AG09319 (cell line): ENCODE results near the gene ABCB8.
A peak's percentile ranks its signal among the peaks of the same experiment; 100 is the strongest.

Experiments used
- DNase-seq: peaks from one replicate; pipeline ENCODE4 v3.0.0-alpha.2; 2010; ENCODE audit warnings: low read depth; ENCODE audit errors: extremely low read depth
- CTCF ChIP-seq: IDR thresholded peaks from 2 replicates; pipeline ENCODE4 v1.5.1; 2011; ENCODE audit warnings: low read depth, mild to moderate bottlenecking, inconsistent platforms, low read length, moderate library complexity

Gene ABCB8

GRCh38 chr7:151016942-151017341 lies 11.3 kb upstream of the ABCB8 start:
- no peak for DNase-seq
- TF ChIP-seq CTCF = no peak

- DNase-seq = no peak
- TF ChIP-seq CTCF = no peak
These were observed 10.8 kb upstream of the ABCB8 start for GRCh38 chr7:151017370-151017952.

GRCh38 chr7:151017953-151018420 lies 10.3 kb upstream of the ABCB8 start:
- peak; percentile 94 for TF ChIP-seq CTCF
- DNase-seq = no peak

- DNase-seq = no peak
- TF ChIP-seq CTCF = no peak
These were observed 9.7 kb upstream of the ABCB8 start for GRCh38 chr7:151018421-151019129.

GRCh38 chr7:151019130-151019447 lies 9.2 kb upstream of the ABCB8 start:
- TF ChIP-seq CTCF = no peak

GRCh38 chr7:151020231-151020630 lies 8.0 kb upstream of the ABCB8 start:
- TF ChIP-seq CTCF = no peak
- no peak for DNase-seq

More at GRCh38 chr7:151019130-151019447, 9.2 kb upstream of the ABCB8 start:
- no peak for DNase-seq

- TF ChIP-seq CTCF = no peak
- no peak for DNase-seq
These were observed 5.0 kb upstream of the ABCB8 start for GRCh38 chr7:151023232-151023631.
